Kidney (tissue), 14 donors: ENCODE measurements around the gene DRD4. TPM values are rescaled to one million over a fixed set of nuclear protein-coding genes. Genes with fewer than 3 reads are reported as not detected.

Experiments
- DNase-seq, 5 donors: peaks; one replicate each; pipeline ENCODE4 v3.0.0-alpha.2; 2013 to 2020
- FAIRE-seq: peaks from 2 replicates; lab custom pipeline; 2012; peaks lifted over from hg19 to GRCh38; lab: Jason Lieb, UNC
- H3K27ac ChIP-seq, 2 donors: one replicate each; pipeline ENCODE4 v1.7.0; 2013; ENCODE audit warnings: low read depth in 2 of 2, low read length in 2 of 2, inconsistent platforms in 1 of 2
- H3K27me3 ChIP-seq: one replicate; pipeline ENCODE4 v1.7.1; 2013; ENCODE audit warnings: low read length, inconsistent platforms; ENCODE audit not compliant: control insufficient read depth, insufficient read depth
- H3K36me3 ChIP-seq, 3 donors: one replicate each; pipeline versions ENCODE4 v1.7.0 to v1.7.1; 2013; ENCODE audit warnings: low read length in 3 of 3, control low read depth in 1 of 3, inconsistent platforms in 1 of 3; ENCODE audit not compliant: insufficient read depth in 3 of 3, control insufficient read depth in 2 of 3
- H3K4me1 ChIP-seq, 3 donors: one replicate each; pipeline versions ENCODE4 v1.7.0 to v1.7.1; 2013; ENCODE audit warnings: low read length in 3 of 3, inconsistent platforms in 1 of 3, low read depth in 1 of 3; ENCODE audit not compliant: control insufficient read depth in 2 of 3, insufficient read depth in 2 of 3
- H3K4me3 ChIP-seq, 3 donors: one replicate each; pipeline versions ENCODE4 v1.7.0 to v1.8.1; 2013; ENCODE audit warnings: low read length in 3 of 3, control low read depth in 1 of 3, inconsistent platforms in 1 of 3
- H3K9ac ChIP-seq, 3 donors: one replicate each; pipeline versions ENCODE4 v1.7.0 to v1.7.1; 2013; ENCODE audit warnings: low read length in 3 of 3, control low read depth in 1 of 3, inconsistent platforms in 1 of 3
- H3K9me3 ChIP-seq, 3 donors: one replicate each; pipeline versions ENCODE4 v1.7.0 to v1.7.1; 2013; ENCODE audit warnings: low read length in 3 of 3, control low read depth in 1 of 3, inconsistent platforms in 1 of 3; ENCODE audit not compliant: control insufficient read depth in 2 of 3, insufficient read depth in 1 of 3
- CTCF ChIP-seq: IDR thresholded peaks from 3 replicates; pipeline ENCODE4 v1.5.1; 2012; ENCODE audit warnings: mild to moderate bottlenecking, moderate library complexity, borderline replicate concordance; ENCODE audit not compliant: insufficient read depth; ENCODE audit errors: extremely low read depth
- intact Hi-C: fragments of 100-400 bp; cut with DNase I; formaldehyde crosslinking; loops from one replicate; pipeline ENCODE4 v1.11.1; 2022
- polyA plus RNA-seq: library from polyadenylated mRNA; stranded (reverse); fragments of 350-450 nt; fragmentation: Illumina TruSeq; extraction: RNeasy Lipid Tissue Mini Kit (QIAGEN cat#74804); gene quantifications from one replicate; pipeline ENCODE4 v1.2.3, GENCODE V29; 2014; ENCODE audit warnings: low read depth, low replicate concordance; ENCODE audit not compliant: insufficient read depth
- total RNA-seq: library from RNA; stranded (reverse); fragmentation: NEBNext Ultra II Directional; extraction: Animal tissue kit (Norgen Biotek cat#: 25700); gene quantifications from one replicate; pipeline ENCODE4 v1.2.1, GENCODE V29; 2021
- donor health status: control.
- donor health status: control.
- donor health status: control.
- donor health status: control.
- donor health status: control.
- donor health status: DM: yes; HTN: yes; CAD: no.
- donor health status: Normal renal cell carcinoma (clear cell type).

Gene DRD4
- total and polyA plus RNA-seq, 2 donors from 2014 or later = 0.47 to 1.1 TPM

GRCh38 chr11:610146-610801 lies 26.8 kb upstream of the DRD4 start:
- FAIRE-seq = no peak
- H3K36me3 ChIP-seq = peaks cover 0 to 51% (median 17%) of the 10 kb centered on the region in 3 donors
- intact Hi-C loops = no loop called here

GRCh38 chr11:611001-611996 lies 25.8 kb upstream of the DRD4 start:
- H3K36me3 ChIP-seq = peaks cover 0 to 43% (median 16%) of the 10 kb centered on the region in 3 donors
- DNase-seq (peak in 1 of 5 donors; percentile 75), FAIRE-seq (no peak)
- no peak overlapping the region for H3K27ac ChIP-seq
- peaks cover 0 to 18% (median 0%) of the 10 kb centered on the region in 3 donors for H3K4me1 ChIP-seq
- no peaks in the 10 kb centered on the region for H3K27me3 ChIP-seq
- no peak overlapping the region for H3K4me3 ChIP-seq
- TF ChIP-seq CTCF = no peak
- no peak overlapping the region for H3K9ac ChIP-seq
- no peaks in the 10 kb centered on the region for H3K9me3 ChIP-seq
- intact Hi-C loops = no loop called here

More at GRCh38 chr11:610146-610801, 26.8 kb upstream of the DRD4 start:
- no peak overlapping the region for H3K4me3 ChIP-seq
- H3K9ac ChIP-seq = no peak overlapping the region
- TF ChIP-seq CTCF = no peak
- no peaks in the 10 kb centered on the region for H3K27me3 ChIP-seq
- H3K4me1 ChIP-seq = peaks cover 0 to 14% (median 0%) of the 10 kb centered on the region in 3 donors
- DNase-seq = peak in 1 of 5 donors; percentile 64
- no peaks in the 10 kb centered on the region for H3K9me3 ChIP-seq
- no peak overlapping the region for H3K27ac ChIP-seq

GRCh38 chr11:612201-612960 lies 24.7 kb upstream of the DRD4 start:
- no peak overlapping the region for H3K27ac ChIP-seq
- peaks cover 0 to 18% (median 0%) of the 10 kb centered on the region in 3 donors for H3K4me1 ChIP-seq
- intact Hi-C loops = no loop called here
- H3K4me3 ChIP-seq = no peak overlapping the region
- DNase-seq (peak in 2 of 5 donors; percentile 65 to 77), FAIRE-seq (no peak)
- H3K9me3 ChIP-seq = no peaks in the 10 kb centered on the region
- TF ChIP-seq CTCF = no peak
- H3K9ac ChIP-seq = no peak overlapping the region
- no peaks in the 10 kb centered on the region for H3K27me3 ChIP-seq
- H3K36me3 ChIP-seq = peaks cover 0 to 33% (median 12%) of the 10 kb centered on the region in 3 donors
